Adrenal gland (tissue), 5 donors: ENCODE data around the gene DLGAP4.

ENCODE experiments used
- CTCF ChIP-seq, 6 experiments: fragments of 450-650 bp in 4 of 6; fragments of 200-600 bp in 2 of 6; sonication (generic) in 1 of 6; IDR thresholded peaks; 1 replicate in 5 of 6; 2 replicates in 1 of 6; pipeline versions ENCODE4 v1.5.1 to v1.8.0; 2016 to 2021; ENCODE audit warnings: antibody characterized with exemption in 6 of 6, mild to moderate bottlenecking in 2 of 6, moderate library complexity in 1 of 6
- POLR2A ChIP-seq, 2 donors: fragments of 450-650 bp; IDR thresholded peaks; one replicate each; pipeline ENCODE4 v1.6.1; 2017; ENCODE audit warnings: antibody characterized with exemption in 2 of 2, mild to moderate bottlenecking in 2 of 2, moderate library complexity in 1 of 2
- donor health status: DM: no; HTN: no; CAD: no.

DNA sequence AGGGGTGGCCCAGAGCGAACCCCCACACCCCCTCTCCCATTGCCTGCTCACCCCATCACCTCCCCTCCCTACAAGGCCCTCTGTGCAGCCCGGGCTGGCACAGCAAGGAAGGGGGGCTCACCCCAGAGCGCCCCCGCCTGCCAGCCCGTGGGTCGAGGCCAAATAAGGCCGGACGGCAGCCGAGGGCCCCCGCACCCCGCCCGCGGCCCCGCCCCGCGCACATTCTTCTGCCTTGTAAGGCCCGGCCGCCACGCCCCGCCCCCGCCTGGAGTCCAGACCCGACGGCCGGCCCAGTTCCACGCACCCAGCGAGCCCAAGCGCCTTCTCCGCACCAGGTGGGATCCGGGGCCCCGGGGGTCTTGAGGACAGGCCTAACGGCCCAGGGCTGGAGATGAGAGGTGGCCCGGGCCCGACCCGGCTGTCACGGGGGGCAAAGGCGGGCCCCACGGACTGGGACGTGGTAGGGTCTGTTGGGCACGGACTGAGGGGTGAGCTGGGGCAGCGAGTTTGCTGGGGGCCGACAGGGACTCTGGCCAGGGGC lies 235.2 kb downstream of the DLGAP4 start, which contains the start of gene MYL9:
- TF ChIP-seq CTCF (IDR thresholded peaks at IDR 0.05) (no peak), POLR2A (IDR thresholded peaks at IDR 0.05) (peak; percentile 20 to 74)
